K562 (cell line): ENCODE results near the gene CACNA1A. TPM values are rescaled to one million over a fixed set of nuclear protein-coding genes. Genes with fewer than 3 reads are reported as not detected.

ENCODE experiments used
- ATAC-seq: fragments of 200-7000 bp; cut with Tn5 transposase; 3 replicates; pipeline ENCODE4 v1.9.1; 2020; ENCODE audit warnings: moderate library complexity
- BruUV-seq: library from RNA; stranded (reverse); fragments of 400-500 nt; replicated peaks from 2 replicates; lab custom pipeline; 2021; lab: Mats Ljungman, UMichigan
- CTCF ChIA-PET: fragments of 300-600 bp; formaldehyde crosslinking; extraction: SDS; loops from one replicate; lab custom pipeline; 2021; ENCODE audit warnings: low intra/inter-chr PET ratio; lab: Yijun Ruan, JAX
- POLR2A ChIA-PET: fragments of 300-600, 350-650 bp; sonication (Branson Sonifier 250); formaldehyde crosslinking; extraction: SDS; loops from one replicate; lab custom pipeline; 2021; ENCODE audit warnings: antibody characterized with exemption, inconsistent platforms; lab: Yijun Ruan, JAX
- DNase-seq, 4 experiments: peaks; one replicate each; pipeline versions ENCODE4 v3.0.0 to v3.0.0-alpha.2; 2011 to 2018; ENCODE audit warnings: low spot score in 3 of 4, mixed read lengths in 3 of 4; ENCODE audit errors: extremely low read depth in 1 of 4
- FAIRE-seq: peaks from 2 replicates; lab custom pipeline; 2011; peaks lifted over from hg19 to GRCh38; lab: Jason Lieb, UNC
- H2AFZ ChIP-seq: 2 replicates; pipeline ENCODE4 v1.6.0; 2011; ENCODE audit warnings: low read depth, low read length, control low read depth, inconsistent platforms
- H3K27ac ChIP-seq: fragments of 200-600 bp; 3 replicates; pipeline ENCODE4 v1.8.0; 2011; ENCODE audit warnings: low read depth, mild to moderate bottlenecking, control low read depth, inconsistent platforms, low read length, moderate library complexity, mixed read lengths; ENCODE audit errors: extremely low read depth
- H3K27me3 ChIP-seq, 2 experiments: fragments of 300-600 bp in 1 of 2; 2 replicates in 1 of 2; 3 replicates in 1 of 2; pipeline versions ENCODE4 v1.6.0 to v1.8.0; 2011; ENCODE audit warnings: inconsistent platforms in 2 of 2, low read length in 2 of 2, mild to moderate bottlenecking in 1 of 2, mixed read lengths in 1 of 2, moderate library complexity in 1 of 2; ENCODE audit not compliant: control insufficient read depth in 2 of 2, insufficient read depth in 2 of 2
- H3K36me3 ChIP-seq: fragments of 300-600 bp; 3 replicates; pipeline ENCODE4 v1.8.0; 2011; ENCODE audit warnings: mild to moderate bottlenecking, low read length, inconsistent platforms; ENCODE audit not compliant: control insufficient read depth, insufficient read depth
- H3K4me1 ChIP-seq, 2 experiments: fragments of 200-600 bp in 1 of 2; replicated peaks in 1 of 2; 2 replicates in 1 of 2; 3 replicates in 1 of 2; pipeline versions ENCODE4 v1.5.1 to v1.8.0; 2011; ENCODE audit warnings: inconsistent platforms in 2 of 2, low read length in 2 of 2, mild to moderate bottlenecking in 1 of 2, mixed read lengths in 1 of 2, moderate library complexity in 1 of 2; ENCODE audit not compliant: control insufficient read depth in 2 of 2, insufficient read depth in 2 of 2
- H3K4me2 ChIP-seq: 2 replicates; pipeline ENCODE4 v1.6.1; 2011; ENCODE audit warnings: low read length, control low read depth, inconsistent platforms, mixed read lengths; ENCODE audit not compliant: insufficient read depth
- H3K4me3 ChIP-seq: fragments of 200-600 bp; sonication (generic), shearing (Covaris generic); 2 replicates; pipeline ENCODE4 v1.5.1; 2016; ENCODE audit warnings: control low read depth, inconsistent platforms
- H3K79me2 ChIP-seq: fragments of 200-600 bp; 3 replicates; pipeline ENCODE4 v1.8.0; 2011; ENCODE audit warnings: low read length, inconsistent platforms; ENCODE audit not compliant: control insufficient read depth, insufficient read depth
- H3K9ac ChIP-seq, 2 experiments: 2 replicates each; pipeline versions ENCODE4 v1.6.0 to v1.6.1; 2011; ENCODE audit warnings: low read depth in 2 of 2, low read length in 2 of 2, control low read depth in 1 of 2, inconsistent platforms in 1 of 2, mild to moderate bottlenecking in 1 of 2, mixed read lengths in 1 of 2; ENCODE audit not compliant: insufficient read depth in 1 of 2
- H3K9me1 ChIP-seq: one replicate; pipeline ENCODE4 v1.6.0; 2011; ENCODE audit warnings: inconsistent platforms, mild to moderate bottlenecking, low read length, moderate library complexity; ENCODE audit not compliant: control insufficient read depth, insufficient read depth
- H3K9me3 ChIP-seq: replicated peaks from 2 replicates; pipeline ENCODE4 v1.5.1; 2011; ENCODE audit warnings: low read depth, low read length, inconsistent platforms; ENCODE audit not compliant: control insufficient read depth, insufficient read depth
- H4K20me1 ChIP-seq: replicated peaks from 2 replicates; pipeline ENCODE4 v1.6.1; 2011; ENCODE audit warnings: low read length, inconsistent platforms, mixed read lengths; ENCODE audit not compliant: control insufficient read depth, insufficient read depth
- CCAR2 ChIP-seq: fragments of 200-400 bp; formaldehyde crosslinking; IDR thresholded peaks from 2 replicates; pipeline ENCODE4 v1.6.1; 2017; ENCODE audit warnings: mild to moderate bottlenecking, low read depth, low read length
- DPF2 ChIP-seq: fragments of 450-650 bp; IDR thresholded peaks from 2 replicates; pipeline ENCODE4 v1.6.1; 2016
- POLR2AphosphoS5 ChIP-seq: IDR thresholded peaks from 2 replicates; pipeline ENCODE4 v1.6.1; 2011; ENCODE audit warnings: mild to moderate bottlenecking, low read depth, low read length, moderate library complexity; ENCODE audit not compliant: control insufficient read depth, insufficient read depth
- RBBP5 ChIP-seq: fragments of 200-600 bp; sonication (generic); IDR thresholded peaks from 2 replicates; pipeline ENCODE4 v1.6.1; 2012; ENCODE audit warnings: borderline replicate concordance, mild to moderate bottlenecking, low read length, control low read depth, inconsistent platforms; ENCODE audit not compliant: insufficient read depth, poor library complexity, severe bottlenecking
- RBM22 ChIP-seq: fragments of 200-400 bp; formaldehyde crosslinking; IDR thresholded peaks from 2 replicates; pipeline ENCODE4 v1.6.1; 2018; ENCODE audit warnings: low read length, low read depth; ENCODE audit not compliant: poor library complexity, severe bottlenecking
- STAT5B ChIP-seq: fragments of 250-450 bp; sonication (Bioruptor Pico); IDR thresholded peaks from 2 replicates; pipeline ENCODE4 v1.8.0; 2021; ENCODE audit warnings: mild to moderate bottlenecking, inconsistent platforms
- U2AF2 ChIP-seq: fragments of 200-400 bp; formaldehyde crosslinking; optimal IDR thresholded peaks from 2 replicates; pipeline ENCODE3; 2017; ENCODE audit warnings: low read depth, mild to moderate bottlenecking, low read length
- ZNF507 ChIP-seq: conservative IDR thresholded peaks from 2 replicates; pipeline ENCODE4 v1.6.1; 2017; ENCODE audit warnings: missing genetic modification characterization, missing compliant biosample characterization
- WGBS: fragments of 100-300 bp; shearing (Covaris generic); methylation state at CpG from one replicate; pipeline ENCODE4 v1.1.6; 2016; ENCODE audit warnings: low coverage, mixed read lengths; ENCODE audit not compliant: insufficient coverage; ENCODE audit errors: missing lambda C conversion rate; 5-methylcytosine and 5-hydroxymethylcytosine counted together
- in situ Hi-C: fragments of 300-500 bp; cut with MboI; formaldehyde crosslinking; loops from 4 replicates; pipeline ENCODE4 v1.15.0; 2018; ENCODE audit warnings: inconsistent platforms, mixed read lengths
- intact Hi-C: fragments of 100-400 bp; cut with micrococcal nuclease; formaldehyde crosslinking; loops from 2 replicates; pipeline ENCODE4 v1.14.2; 2022
- polyA plus RNA-seq, 8 experiments: library from polyadenylated mRNA; depleted of rRNA in 4 of 8; stranded (reverse) in 5 of 8; unstranded in 3 of 8; fragments of >200 nt; fragmentation: Nextera tagmentation in 2 of 8; fragmentation: Illumina TruSeq in 1 of 8; extraction: Ambion mirVana in 2 of 8; extraction: Trizol in 1 of 8; gene quantifications; 2 replicates each; pipeline versions ENCODE4 v1.2.1 to v1.2.3, GENCODE V29; 2011 to 2014; ENCODE audit warnings: inconsistent platforms in 1 of 8, missing spikeins in 1 of 8
- total RNA-seq, 7 experiments: library from RNA; depleted of rRNA in 6 of 7; stranded (reverse); fragments of >200 nt in 6 of 7; fragmentation: Illumina TruSeq in 2 of 7; extraction: Trizol in 2 of 7; gene quantifications; 2 replicates each; pipeline versions ENCODE4 v1.2.1 to v1.2.3, GENCODE V29; 2011 to 2021; ENCODE audit warnings: low replicate concordance in 1 of 7
- TF ChIP-seq, protein P1 (sequence below): fragments of 250-450 bp; sonication (Bioruptor Pico); IDR thresholded peaks from 2 replicates; pipeline ENCODE4 v1.6.1; 2021; ENCODE audit warnings: mild to moderate bottlenecking

The CACNA1A gene
- total and polyA plus RNA-seq, 9 of the 15 experiments (the other 6 are each of a cell fraction or from before 2014, with no cell fraction given) = 0.03 to 0.20 (median 0.09) TPM; not detected in 1

DNA sequence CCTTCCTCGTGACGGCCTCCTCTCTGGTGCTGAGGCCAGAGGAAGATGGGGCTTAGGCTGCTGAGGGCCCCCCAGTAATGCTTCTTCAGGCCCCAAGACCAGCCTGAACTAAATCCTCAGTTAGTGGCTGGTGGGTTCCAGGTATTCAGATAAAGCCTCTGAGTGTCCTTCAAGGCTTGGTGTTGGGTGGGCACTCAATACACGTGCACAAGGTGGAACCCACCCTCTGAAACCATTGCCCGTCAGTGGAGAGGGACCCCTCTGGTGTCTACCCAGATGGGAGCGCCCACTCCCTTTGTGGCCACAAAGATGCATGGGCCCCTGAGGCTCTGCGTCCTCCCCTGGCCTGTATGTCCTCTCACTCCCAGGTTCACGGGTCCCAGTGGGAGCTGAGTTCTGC is 277.0 kb downstream of the CACNA1A start:
- Histone ChIP-seq H3K9ac (peak overlapping the region in 1 of 2 experiments; percentile 40; a peak in 1 of 4 replicates), H3K9me1 (no peaks in the 10 kb centered on the region), H3K27ac (no peak overlapping the region), H3K27me3 (peaks cover 19 to 48% of the 10 kb centered on the region in 2 experiments), H4K20me1 (no peaks in the 10 kb centered on the region), H2AFZ (no peak overlapping the region), H3K4me1 (peaks cover 0 to 11% of the 10 kb centered on the region in 2 experiments; a peak in 1 of 5 replicates), H3K4me2 (no peak overlapping the region), H3K36me3 (no peaks in the 10 kb centered on the region), H3K4me3 (no peak overlapping the region), H3K79me2 (no peaks in the 10 kb centered on the region), H3K9me3 (no peaks in the 10 kb centered on the region)
- no peak for FAIRE-seq
- in situ Hi-C loops = no loop called here
- TF ChIP-seq STAT5B (CRISPR knock-in tag) = no peak
- no peak for TF ChIP-seq DPF2
- TF ChIP-seq POLR2AphosphoS5 = no peak
- TF ChIP-seq ZNF507 = no peak
- no peak for TF ChIP-seq RBM22
- no peak for TF ChIP-seq U2AF2
- TF ChIP-seq RBBP5 = no peak
- no peak for TF ChIP-seq CCAR2
- TF ChIP-seq, protein P1, sequence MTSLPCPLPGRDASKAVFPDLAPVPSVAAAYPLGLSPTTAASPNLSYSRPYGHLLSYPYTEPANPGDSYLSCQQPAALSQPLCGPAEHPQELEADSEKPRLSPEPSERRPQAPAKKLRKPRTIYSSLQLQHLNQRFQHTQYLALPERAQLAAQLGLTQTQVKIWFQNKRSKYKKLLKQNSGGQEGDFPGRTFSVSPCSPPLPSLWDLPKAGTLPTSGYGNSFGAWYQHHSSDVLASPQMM = no peak
- no TSS peak for BruUV-seq
- ATAC-seq = no peak
- 6% methylated on average over 7 of the region's 7 CpGs for WGBS
- POLR2A ChIA-PET = interaction anchor here (0.6 to 1.0 kb wide), 2 partner anchors 40 to 74 kb away, joined by 3 read pairs; no protein-coding TSS in a partner anchor
- DNase-seq = no peak
- intact Hi-C loops = no loop called here
- CTCF ChIA-PET = no interaction called here
